GM21737 (cell line): ENCODE measurements around the gene ALK.
"Not testable (repeated sequence)": the region's sequence is repeated elsewhere in the genome, so short reads cannot be mapped to it uniquely, and the experiment has no call there.

Source experiments
- ATAC-seq: cut with Tn5 transposase; IDR thresholded peaks from one replicate; pipeline ENCODE4 v1.9.1; 2021; ENCODE audit warnings: mild to moderate bottlenecking, moderate library complexity; ENCODE audit not compliant: unreplicated experiment

Gene ALK

GRCh38 chr2:29844713-29845326, 76.6 kb downstream of the ALK start:
- no peak for ATAC-seq

GRCh38 chr2:29841386-29842004, 79.9 kb downstream of the ALK start:
- no peak for ATAC-seq

GRCh38 chr2:29839306-29839705, 82.1 kb downstream of the ALK start:
- ATAC-seq: no peak

- ATAC-seq: no peak
Measured at GRCh38 chr2:29837925-29838324, 83.5 kb downstream of the ALK start.

- no peak for ATAC-seq
Measured at GRCh38 chr2:29834624-29835023, 86.8 kb downstream of the ALK start.

DNA sequence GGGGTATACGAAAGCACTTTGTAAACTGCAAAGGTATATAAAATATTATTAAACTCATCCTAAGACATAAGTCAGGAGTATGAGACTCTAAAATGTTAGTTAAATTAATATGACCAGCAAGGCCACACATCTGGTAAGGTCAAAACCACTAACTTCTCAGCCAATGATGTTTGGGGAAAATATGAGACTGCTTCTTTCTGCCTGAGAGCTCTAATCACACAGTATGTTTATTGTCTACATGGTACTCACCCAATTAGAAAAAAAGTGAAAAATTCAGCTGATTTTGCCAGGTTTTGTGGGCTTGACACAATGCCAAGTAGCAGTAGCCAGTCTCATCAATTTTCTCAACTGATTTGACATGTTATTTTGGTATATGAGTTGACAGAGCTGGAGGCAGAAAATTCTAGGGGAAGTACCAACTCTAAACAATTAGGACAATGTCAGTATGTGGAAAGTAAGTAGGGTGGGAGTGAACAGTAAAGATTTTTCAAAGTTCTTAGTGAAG, 87.3 kb downstream of the ALK start:
- ATAC-seq: no peak

- ATAC-seq: no peak
Measured at GRCh38 chr2:29831560-29831959, 89.8 kb downstream of the ALK start.

DNA sequence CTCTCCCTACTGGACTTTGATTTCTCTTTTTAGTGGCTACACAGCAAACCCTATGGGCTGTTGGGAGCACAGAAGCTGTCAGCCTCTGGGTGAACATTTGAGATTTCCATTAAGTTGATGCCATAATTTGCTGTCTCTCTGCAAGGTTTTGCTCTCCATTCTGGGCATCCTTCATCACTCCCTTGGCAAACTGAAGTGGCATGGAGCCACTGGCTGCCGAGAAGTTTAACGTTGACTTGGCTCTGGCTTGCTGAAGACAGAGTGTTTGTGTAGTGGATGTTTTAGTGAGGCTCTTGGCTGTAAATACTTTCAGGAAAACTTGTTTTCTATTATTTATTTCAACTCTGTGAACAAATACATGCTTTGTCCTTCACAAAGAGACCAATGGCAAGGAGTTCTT, 91.5 kb downstream of the ALK start:
- ATAC-seq: no peak

- ATAC-seq: not testable (repeated sequence)
Measured at GRCh38 chr2:29824145-29824544, 97.2 kb downstream of the ALK start.

DNA sequence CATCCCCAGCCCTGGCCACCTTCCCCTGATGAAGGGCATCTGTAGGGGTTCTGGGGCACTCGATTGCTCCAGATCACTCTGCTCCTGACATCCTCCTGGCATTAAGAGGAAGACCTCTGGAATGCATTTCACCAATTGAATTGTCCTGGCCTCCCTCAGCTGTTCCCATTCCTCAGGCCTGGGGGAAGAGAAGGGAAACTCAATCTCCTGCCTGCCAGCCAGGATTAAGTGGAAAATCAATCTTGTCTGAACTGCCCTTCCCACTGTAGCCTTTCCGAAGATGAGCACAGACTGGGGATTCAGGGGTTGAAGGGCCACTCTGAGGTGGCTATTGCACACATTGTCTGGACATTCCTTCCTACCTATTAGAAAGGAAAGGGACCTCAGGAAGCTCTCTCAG, 99.8 kb downstream of the ALK start:
- no peak for ATAC-seq

GRCh38 chr2:29819570-29819969, 101.8 kb downstream of the ALK start:
- no peak for ATAC-seq

GRCh38 chr2:29817801-29818680, 103.3 kb downstream of the ALK start:
- ATAC-seq: no peak

DNA sequence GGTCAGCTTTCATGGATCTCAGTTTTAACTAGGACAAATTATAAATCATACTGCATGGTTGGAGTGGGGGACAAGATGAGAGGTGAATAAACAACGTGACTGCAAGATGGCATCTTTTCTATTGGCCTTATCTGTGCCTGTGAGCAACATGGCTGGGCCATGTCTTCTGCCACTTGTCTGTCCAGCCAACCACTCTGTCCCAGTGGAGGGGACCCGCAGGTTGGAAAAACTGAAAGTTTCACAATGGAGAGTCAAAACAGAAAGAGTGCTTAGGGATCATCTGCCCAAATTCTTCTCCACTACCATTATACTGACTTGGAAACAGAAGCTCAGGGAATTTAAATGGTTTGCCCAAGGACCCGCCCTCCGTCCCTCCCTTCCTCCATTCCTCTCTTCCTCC, 104.1 kb downstream of the ALK start:
- ATAC-seq: no peak

GRCh38 chr2:29816651-29817050, 104.7 kb downstream of the ALK start:
- ATAC-seq: no peak

DNA sequence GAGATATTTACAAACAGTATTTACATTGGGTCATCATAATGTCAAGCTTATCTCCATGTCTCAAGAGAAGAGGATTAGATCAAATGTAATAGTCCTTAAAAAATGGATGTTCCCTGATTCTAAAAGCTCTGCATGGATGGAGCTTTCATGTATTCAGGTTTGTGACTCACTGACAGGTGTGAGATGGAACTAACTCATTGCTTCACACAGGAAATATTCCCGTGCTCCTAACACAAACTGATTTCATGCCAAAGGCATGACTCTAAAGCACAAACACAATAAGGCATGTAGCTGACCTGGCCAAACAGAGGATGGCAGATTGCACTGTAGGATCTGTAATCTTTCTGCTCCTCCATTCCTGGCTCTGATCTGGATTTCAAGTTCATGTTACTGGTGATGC, 110.0 kb downstream of the ALK start:
- no peak for ATAC-seq

- ATAC-seq: no peak
Measured at GRCh38 chr2:29810956-29811355, 110.4 kb downstream of the ALK start.

DNA sequence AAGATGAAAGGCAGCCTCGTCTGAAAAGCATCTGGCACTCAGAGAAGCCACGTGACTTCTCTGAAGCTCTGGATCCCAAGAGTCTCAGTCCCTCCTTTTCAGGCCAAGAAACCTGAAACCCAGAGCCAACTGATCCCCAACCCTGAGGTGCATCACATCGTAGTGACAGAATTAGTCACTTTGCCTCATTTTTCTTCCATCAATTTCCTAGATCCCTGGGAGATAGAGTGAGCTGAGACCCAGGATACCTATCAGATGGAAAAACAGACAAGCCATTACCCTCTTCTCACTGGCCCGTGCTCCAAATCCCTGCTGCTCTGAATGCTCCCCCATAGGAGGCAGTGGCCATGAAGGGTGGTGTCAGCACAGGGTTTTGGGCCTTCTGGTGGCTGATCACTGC, 113.1 kb downstream of the ALK start:
- ATAC-seq: no peak

DNA sequence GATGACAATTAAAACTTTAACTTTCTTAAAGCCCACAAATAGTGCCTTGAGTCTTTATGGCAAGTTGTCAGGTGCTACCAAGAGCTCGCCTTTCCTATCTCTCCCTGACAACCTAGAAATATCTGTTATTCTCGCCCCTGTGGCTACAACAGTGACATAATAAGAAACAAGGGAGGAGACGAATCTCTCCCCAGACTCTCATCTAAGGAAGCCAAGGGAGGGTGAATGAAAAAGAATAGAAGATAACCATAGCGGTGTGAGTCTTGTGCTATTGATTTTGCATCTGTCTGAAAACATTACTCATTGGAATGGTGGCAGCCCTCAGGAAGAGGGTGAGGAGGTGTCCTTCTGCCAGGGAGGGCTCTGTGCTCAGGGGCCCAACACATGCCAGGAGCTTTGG, 114.3 kb downstream of the ALK start:
- no peak for ATAC-seq

DNA sequence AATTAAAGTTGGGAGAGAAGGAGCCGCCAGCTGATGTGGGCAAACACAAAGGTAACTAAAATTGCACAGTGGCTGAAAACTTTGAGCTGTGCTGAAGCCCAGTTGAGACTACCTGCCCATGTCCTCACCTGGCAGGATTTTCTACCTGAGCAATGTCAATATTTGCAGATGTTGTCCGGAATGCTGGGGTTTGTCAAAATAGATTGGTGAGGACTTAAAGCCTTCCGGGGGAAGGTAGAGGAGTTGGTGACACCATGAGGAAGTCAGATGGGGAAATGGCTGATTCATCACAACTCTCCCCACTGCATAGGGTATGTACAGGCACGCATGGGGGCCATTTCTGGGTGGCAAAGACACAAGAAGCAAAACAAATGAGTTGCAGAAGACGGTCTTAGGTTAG, 114.9 kb downstream of the ALK start:
- no peak for ATAC-seq

DNA sequence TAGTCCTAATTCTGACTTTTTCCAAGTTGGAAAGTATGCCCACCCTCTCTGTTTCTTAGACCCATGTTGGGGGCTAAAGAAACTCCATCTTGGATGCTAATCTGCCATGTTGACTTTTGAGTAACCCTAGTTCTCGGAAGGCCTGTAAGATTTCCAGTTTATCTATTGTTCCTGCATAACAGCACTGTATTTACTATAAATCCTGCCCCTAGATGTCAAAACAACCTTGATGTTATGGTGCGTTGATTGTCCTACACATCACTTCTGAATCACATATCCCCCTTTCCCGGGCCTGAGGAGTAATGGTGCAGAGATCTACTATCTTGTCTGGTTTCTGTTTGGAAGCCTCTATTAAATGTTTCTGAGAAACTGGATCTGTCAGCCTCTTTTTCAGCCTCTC, 116.7 kb downstream of the ALK start:
- ATAC-seq: no peak

DNA sequence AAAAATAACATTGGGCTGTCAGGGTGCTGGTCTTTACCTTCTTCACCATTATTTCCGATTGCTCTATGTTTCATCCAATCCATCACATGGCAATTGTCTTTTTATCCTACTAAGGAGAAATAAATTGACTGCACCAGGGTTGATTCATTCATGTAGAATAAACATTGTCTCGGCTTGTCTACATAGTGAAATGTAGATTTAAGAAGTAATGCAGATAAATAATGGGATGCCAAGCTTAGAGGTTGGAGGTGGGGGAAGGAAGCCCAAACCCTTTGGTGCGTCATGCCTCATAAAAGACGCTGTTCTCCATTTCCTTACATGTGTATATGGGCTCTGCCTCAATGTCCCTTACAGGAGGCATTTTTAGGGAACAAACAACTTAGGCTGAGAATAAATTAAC, 117.8 kb downstream of the ALK start:
- ATAC-seq: no peak

DNA sequence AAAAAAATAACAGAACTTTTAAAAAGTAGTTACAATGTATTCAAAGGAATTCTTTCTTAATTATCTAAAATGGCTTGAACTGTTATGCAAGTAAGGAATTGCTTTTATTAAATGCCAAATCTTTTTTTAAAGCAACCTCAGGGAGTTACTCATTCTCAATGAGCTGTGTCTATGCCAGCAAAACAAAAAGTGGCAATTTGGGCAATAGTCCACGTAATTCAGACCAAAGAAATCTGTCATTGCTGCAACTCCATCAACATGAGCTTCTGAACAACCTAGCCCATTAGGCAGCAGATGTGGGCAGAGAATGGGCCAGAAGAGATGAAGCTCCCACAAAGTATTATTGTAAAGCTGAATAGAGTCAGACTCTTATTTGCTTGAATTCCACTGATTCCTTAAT, 118.4 kb downstream of the ALK start:
- no peak for ATAC-seq
